HepG2 (cell line): ENCODE results near the gene KIAA1958. TPM values are rescaled to one million over a fixed set of nuclear protein-coding genes. Genes with fewer than 3 reads are reported as not detected.

ENCODE experiments used
- CEBPG ChIP-seq: IDR thresholded peaks from 2 replicates; pipeline ENCODE4 v1.6.1; 2016
- EED ChIP-seq: sonication (generic); formaldehyde crosslinking; IDR thresholded peaks from 2 replicates; pipeline ENCODE4 v1.5.0; 2020; ENCODE audit warnings: mild to moderate bottlenecking, missing genetic modification reagents
- EP300 ChIP-seq, 3 experiments: sonication (generic) in 1 of 3; formaldehyde crosslinking in 1 of 3; IDR thresholded peaks; 2 replicates each; pipeline versions ENCODE4 v1.5.1 to v1.6.1; 2011 to 2020; ENCODE audit warnings: low read depth in 2 of 3, low read length in 2 of 3, borderline replicate concordance in 1 of 3, improper control_type of control experiment in 1 of 3, mild to moderate bottlenecking in 1 of 3, missing genetic modification reagents in 1 of 3, moderate library complexity in 1 of 3
- ERF ChIP-seq: IDR thresholded peaks from 2 replicates; pipeline ENCODE4 v1.6.1; 2018; ENCODE audit warnings: missing biosample characterization, missing genetic modification reagents
- ESRRA ChIP-seq: sonication (generic); formaldehyde crosslinking; IDR thresholded peaks from 2 replicates; pipeline ENCODE4 v1.5.1; 2020; ENCODE audit warnings: mild to moderate bottlenecking, low read depth, missing genetic modification reagents
- HMG20B ChIP-seq: conservative IDR thresholded peaks from 2 replicates; pipeline ENCODE4 v1.6.1; 2016; ENCODE audit warnings: missing genetic modification reagents, missing compliant biosample characterization
- HNF4G ChIP-seq, 2 experiments: sonication (generic) in 1 of 2; formaldehyde crosslinking in 1 of 2; IDR thresholded peaks; 2 replicates each; pipeline versions ENCODE4 v1.4.0 to v1.6.1; 2011 to 2020; ENCODE audit warnings: borderline replicate concordance in 2 of 2, low read depth in 2 of 2, mild to moderate bottlenecking in 2 of 2, low read length in 1 of 2, missing genetic modification reagents in 1 of 2, moderate library complexity in 1 of 2
- MED8 ChIP-seq: sonication (generic); formaldehyde crosslinking; IDR thresholded peaks from 2 replicates; pipeline ENCODE4 v1.8.1; 2023; ENCODE audit warnings: mild to moderate bottlenecking, missing genetic modification reagents; ENCODE audit not compliant: insufficient replicate concordance
- MIXL1 ChIP-seq: IDR thresholded peaks from 2 replicates; pipeline ENCODE4 v1.6.1; 2016
- RARA ChIP-seq: IDR thresholded peaks from 2 replicates; pipeline ENCODE4 v1.6.1; 2016; ENCODE audit warnings: missing genetic modification reagents, missing compliant biosample characterization
- SALL1 ChIP-seq: sonication (generic); formaldehyde crosslinking; IDR thresholded peaks from 2 replicates; pipeline ENCODE4 v1.8.0; 2022; ENCODE audit warnings: mild to moderate bottlenecking, missing genetic modification reagents
- SAP130 ChIP-seq: IDR thresholded peaks from 2 replicates; pipeline ENCODE4 v1.6.1; 2016; ENCODE audit warnings: low read depth
- SMC3 ChIP-seq: IDR thresholded peaks from 2 replicates; pipeline ENCODE4 v1.6.1; 2011; ENCODE audit warnings: low read length, improper control_type of control experiment
- TBX2 ChIP-seq: sonication (generic); formaldehyde crosslinking; IDR thresholded peaks from 2 replicates; pipeline ENCODE4 v1.5.0; 2020; ENCODE audit warnings: missing genetic modification reagents, mild to moderate bottlenecking, borderline replicate concordance
- YY1 ChIP-seq: IDR thresholded peaks from 2 replicates; pipeline ENCODE4 v1.6.1; 2011; ENCODE audit warnings: low read length, low read depth, moderate library complexity, mild to moderate bottlenecking; ENCODE audit not compliant: insufficient read depth, insufficient replicate concordance
- ZBTB20 ChIP-seq: sonication (generic); formaldehyde crosslinking; IDR thresholded peaks from 2 replicates; pipeline ENCODE4 v1.8.1; 2023; ENCODE audit warnings: missing genetic modification reagents, low read depth, mild to moderate bottlenecking, borderline replicate concordance
- ZNF207 ChIP-seq: fragments of 450-650 bp; IDR thresholded peaks from 2 replicates; pipeline ENCODE4 v1.6.1; 2016; ENCODE audit warnings: antibody characterized with exemption, borderline replicate concordance
- ZNF24 ChIP-seq: fragments of 450-650 bp; IDR thresholded peaks from 2 replicates; pipeline ENCODE4 v1.6.1; 2017; ENCODE audit warnings: antibody characterized with exemption, mild to moderate bottlenecking
- ZNF644 ChIP-seq: IDR thresholded peaks from 2 replicates; pipeline ENCODE4 v1.6.1; 2016; ENCODE audit warnings: low read depth
- polyA plus RNA-seq, 8 experiments: library from polyadenylated mRNA; depleted of rRNA in 3 of 8; stranded (reverse) in 7 of 8; unstranded in 1 of 8; fragments of >200 nt; fragmentation: Illumina TruSeq in 4 of 8; extraction: Trizol in 4 of 8; gene quantifications; 2 replicates each; pipeline versions ENCODE4 v1.2.1 to v1.2.3, GENCODE V29; 2011 to 2016; ENCODE audit warnings: low read depth in 4 of 8, missing spikeins in 1 of 8, mixed read lengths in 1 of 8; ENCODE audit not compliant: insufficient read depth in 1 of 8
- total RNA-seq, 5 experiments: library from RNA; depleted of rRNA; stranded (reverse); fragments of >200 nt; fragmentation: Illumina TruSeq; extraction: Trizol; gene quantifications; 2 replicates each; pipeline ENCODE4 v1.2.3, GENCODE V29; 2016; ENCODE audit warnings: low read depth in 1 of 5
- TF ChIP-seq, protein P1 (sequence below): sonication (generic); formaldehyde crosslinking; IDR thresholded peaks from 2 replicates; pipeline ENCODE4 v1.5.1; 2020; ENCODE audit warnings: mild to moderate bottlenecking, missing genetic modification reagents
- TF ChIP-seq, protein P2 (sequence below): sonication (generic); formaldehyde crosslinking; IDR thresholded peaks from 2 replicates; pipeline ENCODE4 v1.4.0; 2020; ENCODE audit warnings: missing genetic modification reagents
- TF ChIP-seq, protein P3 (sequence below): IDR thresholded peaks from 2 replicates; pipeline ENCODE4 v1.6.1; 2018; ENCODE audit warnings: missing genetic modification reagents
- TF ChIP-seq, protein P4 (sequence below): IDR thresholded peaks from 2 replicates; pipeline ENCODE4 v1.6.1; 2016; ENCODE audit warnings: low read depth

KIAA1958 gene
- total and polyA plus RNA-seq, 2 of the 13 experiments (the other 11 are each of a cell fraction or from before 2014, with no cell fraction given), result 8.5 to 10.3 TPM

DNA sequence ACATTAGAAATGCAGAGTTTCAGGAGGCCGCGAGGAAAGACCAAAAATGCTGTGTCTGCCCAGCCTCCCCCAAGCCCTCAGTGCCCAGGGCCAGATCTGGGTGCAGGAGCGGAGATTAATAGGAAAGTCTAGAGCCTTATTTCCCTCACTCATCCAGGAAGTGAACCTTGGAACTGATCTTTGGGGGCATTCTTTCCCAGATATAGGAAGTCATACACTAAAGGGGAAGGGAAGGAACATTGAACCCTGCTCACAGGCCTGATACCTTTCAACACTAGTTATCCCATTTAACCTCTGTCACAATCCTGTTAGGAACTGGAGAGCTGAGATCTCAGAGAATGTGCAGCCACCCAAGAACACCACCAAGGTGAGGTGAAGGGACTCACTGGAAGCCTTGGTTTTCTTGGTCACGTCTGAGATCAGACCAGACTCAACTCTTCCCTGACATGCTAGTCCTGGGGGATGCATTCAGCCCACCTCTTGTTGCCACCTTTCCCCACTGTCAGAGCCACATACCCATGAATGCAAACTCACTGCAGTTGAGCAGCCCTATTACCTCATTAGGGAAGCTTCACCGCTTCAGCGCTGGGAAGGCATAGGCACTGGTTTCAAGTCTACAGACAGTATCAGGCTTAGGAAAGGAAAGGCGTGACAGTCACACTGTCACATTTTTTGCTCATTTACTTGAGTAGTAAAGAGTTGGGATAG is 95.0 kb downstream of the KIAA1958 start (continued):
- TF ChIP-seq EP300 (IDR thresholded peaks at IDR 0.05; ENCODE audit: low read depth in 2 of 2, low read length in 2 of 2) (peak in 1 of 2 experiments; percentile 43; a peak in 1 of 4 replicates), EP300 (CRISPR knock-in tag; IDR thresholded peaks at IDR 0.05; ENCODE audit: borderline replicate concordance) (no peak), ESRRA (CRISPR knock-in tag) (peak; percentile 54; the same call in 1 of the 2 replicates), SMC3 (no peak; the same call in 1 of the 2 replicates), ZNF644 (CRISPR knock-in tag) (0 out of 2 replicates have a peak, but pooled peaks have one; percentile 23), MED8 (CRISPR knock-in tag) (no peak), MIXL1 (CRISPR knock-in tag) (peak; percentile 50; the same call in 1 of the 2 replicates), ZNF24 (no peak), CEBPG (peak; percentile 30; the same call in 1 of the 2 replicates), EED (CRISPR knock-in tag) (no peak), SALL1 (peak; percentile 61), ZNF207 (no peak), ZBTB20 (CRISPR knock-in tag) (peak; percentile 68; the same call in 1 of the 2 replicates), RARA (peak; percentile 27; the same call in 1 of the 2 replicates), HMG20B (CRISPR knock-in tag) (no peak), SAP130 (CRISPR knock-in tag) (0 out of 2 replicates have a peak, but pooled peaks have one; percentile 36), TBX2 (CRISPR knock-in tag) (0 out of 2 replicates have a peak, but pooled peaks have one; percentile 15), YY1 (no peak), ERF (no peak), HNF4G (IDR thresholded peaks at IDR 0.05; ENCODE audit: borderline replicate concordance, low read depth, low read length) (peak; percentile 79), HNF4G (CRISPR knock-in tag; IDR thresholded peaks at IDR 0.05; ENCODE audit: borderline replicate concordance, low read depth) (no peak; the same call in 1 of the 2 replicates)
- TF ChIP-seq, protein P1, sequence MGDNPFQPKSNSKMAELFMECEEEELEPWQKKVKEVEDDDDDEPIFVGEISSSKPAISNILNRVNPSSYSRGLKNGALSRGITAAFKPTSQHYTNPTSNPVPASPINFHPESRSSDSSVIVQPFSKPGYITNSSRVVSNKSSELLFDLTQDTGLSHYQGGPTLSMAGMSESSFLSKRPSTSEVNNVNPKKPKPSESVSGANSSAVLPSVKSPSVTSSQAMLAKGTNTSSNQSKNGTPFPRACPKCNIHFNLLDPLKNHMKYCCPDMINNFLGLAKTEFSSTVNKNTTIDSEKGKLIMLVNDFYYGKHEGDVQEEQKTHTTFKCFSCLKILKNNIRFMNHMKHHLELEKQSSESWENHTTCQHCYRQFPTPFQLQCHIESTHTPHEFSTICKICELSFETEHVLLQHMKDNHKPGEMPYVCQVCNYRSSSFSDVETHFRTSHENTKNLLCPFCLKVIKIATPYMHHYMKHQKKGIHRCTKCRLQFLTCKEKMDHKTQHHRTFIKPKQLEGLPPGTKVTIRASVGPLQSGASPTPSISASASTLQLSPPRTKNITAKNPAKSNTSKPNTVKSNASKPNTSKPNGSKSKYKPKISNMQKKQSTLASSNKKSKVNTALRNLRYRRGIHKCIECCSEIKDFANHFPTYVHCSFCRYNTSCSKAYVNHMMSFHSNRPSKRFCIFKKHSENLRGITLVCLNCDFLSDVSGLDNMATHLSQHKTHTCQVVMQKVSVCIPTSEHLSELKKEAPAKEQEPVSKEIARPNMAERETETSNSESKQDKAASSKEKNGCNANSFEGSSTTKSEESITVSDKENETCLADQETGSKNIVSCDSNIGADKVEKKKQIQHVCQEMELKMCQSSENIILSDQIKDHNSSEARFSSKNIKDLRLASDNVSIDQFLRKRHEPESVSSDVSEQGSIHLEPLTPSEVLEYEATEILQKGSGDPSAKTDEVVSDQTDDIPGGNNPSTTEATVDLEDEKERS (CRISPR knock-in tag), result 0 out of 2 replicates have a peak, but pooled peaks have one; percentile 45
- TF ChIP-seq, protein P2, sequence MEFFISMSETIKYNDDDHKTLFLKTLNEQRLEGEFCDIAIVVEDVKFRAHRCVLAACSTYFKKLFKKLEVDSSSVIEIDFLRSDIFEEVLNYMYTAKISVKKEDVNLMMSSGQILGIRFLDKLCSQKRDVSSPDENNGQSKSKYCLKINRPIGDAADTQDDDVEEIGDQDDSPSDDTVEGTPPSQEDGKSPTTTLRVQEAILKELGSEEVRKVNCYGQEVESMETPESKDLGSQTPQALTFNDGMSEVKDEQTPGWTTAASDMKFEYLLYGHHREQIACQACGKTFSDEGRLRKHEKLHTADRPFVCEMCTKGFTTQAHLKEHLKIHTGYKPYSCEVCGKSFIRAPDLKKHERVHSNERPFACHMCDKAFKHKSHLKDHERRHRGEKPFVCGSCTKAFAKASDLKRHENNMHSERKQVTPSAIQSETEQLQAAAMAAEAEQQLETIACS, result no peak
- TF ChIP-seq, protein P3, sequence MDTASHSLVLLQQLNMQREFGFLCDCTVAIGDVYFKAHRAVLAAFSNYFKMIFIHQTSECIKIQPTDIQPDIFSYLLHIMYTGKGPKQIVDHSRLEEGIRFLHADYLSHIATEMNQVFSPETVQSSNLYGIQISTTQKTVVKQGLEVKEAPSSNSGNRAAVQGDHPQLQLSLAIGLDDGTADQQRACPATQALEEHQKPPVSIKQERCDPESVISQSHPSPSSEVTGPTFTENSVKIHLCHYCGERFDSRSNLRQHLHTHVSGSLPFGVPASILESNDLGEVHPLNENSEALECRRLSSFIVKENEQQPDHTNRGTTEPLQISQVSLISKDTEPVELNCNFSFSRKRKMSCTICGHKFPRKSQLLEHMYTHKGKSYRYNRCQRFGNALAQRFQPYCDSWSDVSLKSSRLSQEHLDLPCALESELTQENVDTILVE (CRISPR knock-in tag), result no peak
- TF ChIP-seq, protein P4, sequence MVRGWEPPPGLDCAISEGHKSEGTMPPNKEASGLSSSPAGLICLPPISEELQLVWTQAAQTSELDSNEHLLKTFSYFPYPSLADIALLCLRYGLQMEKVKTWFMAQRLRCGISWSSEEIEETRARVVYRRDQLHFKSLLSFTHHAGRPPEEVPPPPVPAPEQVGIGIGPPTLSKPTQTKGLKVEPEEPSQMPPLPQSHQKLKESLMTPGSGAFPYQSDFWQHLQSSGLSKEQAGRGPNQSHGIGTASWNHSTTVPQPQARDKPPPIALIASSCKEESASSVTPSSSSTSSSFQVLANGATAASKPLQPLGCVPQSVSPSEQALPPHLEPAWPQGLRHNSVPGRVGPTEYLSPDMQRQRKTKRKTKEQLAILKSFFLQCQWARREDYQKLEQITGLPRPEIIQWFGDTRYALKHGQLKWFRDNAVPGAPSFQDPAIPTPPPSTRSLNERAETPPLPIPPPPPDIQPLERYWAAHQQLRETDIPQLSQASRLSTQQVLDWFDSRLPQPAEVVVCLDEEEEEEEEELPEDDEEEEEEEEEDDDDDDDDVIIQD, result peak; percentile 70; the same call in 1 of the 2 replicates
